Lung (tissue), 12 donors: ENCODE measurements around the gene TMEM98. TPM values are rescaled to one million over a fixed set of nuclear protein-coding genes. Genes with fewer than 3 reads are reported as not detected.
"Not testable (repeated sequence)": the region's sequence is repeated elsewhere in the genome, so short reads cannot be mapped to it uniquely, and the experiment has no call there.

Experiments used
- ATAC-seq: fragments of 200-7000 bp; cut with Tn5 transposase; one replicate; pipeline ENCODE4 v1.9.1; 2020; ENCODE audit warnings: moderate number of reproducible peaks; ENCODE audit not compliant: insufficient read depth, low FRiP score
- DNase-seq, 3 donors: peaks; one replicate each; pipeline ENCODE4 v3.0.0-alpha.2; 2013 to 2017
- H3K27ac ChIP-seq, 2 donors: one replicate each; pipeline ENCODE4 v1.5.1; 2013; ENCODE audit warnings: mild to moderate bottlenecking in 2 of 2, moderate library complexity in 2 of 2, control low read depth in 1 of 2, inconsistent platforms in 1 of 2, low read depth in 1 of 2, low read length in 1 of 2
- H3K27me3 ChIP-seq, 3 donors: one replicate each; pipeline ENCODE4 v1.5.1; 2013; ENCODE audit warnings: low read length in 2 of 3; ENCODE audit not compliant: control insufficient read depth in 3 of 3, insufficient read depth in 3 of 3
- H3K36me3 ChIP-seq, 4 donors: one replicate each; pipeline ENCODE4 v1.5.1; 2013; ENCODE audit warnings: low read length in 4 of 4, mild to moderate bottlenecking in 1 of 4, moderate library complexity in 1 of 4; ENCODE audit not compliant: control insufficient read depth in 4 of 4, insufficient read depth in 4 of 4
- H3K4me1 ChIP-seq, 5 donors: one replicate each; pipeline ENCODE4 v1.5.1; 2013; ENCODE audit warnings: low read length in 5 of 5, mild to moderate bottlenecking in 2 of 5, moderate library complexity in 1 of 5; ENCODE audit not compliant: control insufficient read depth in 5 of 5, insufficient read depth in 5 of 5
- H3K4me3 ChIP-seq: one replicate; pipeline ENCODE4 v1.5.1; 2013; ENCODE audit warnings: mild to moderate bottlenecking, control low read depth, moderate library complexity
- H3K9ac ChIP-seq, 2 donors: one replicate each; pipeline ENCODE4 v1.5.1; 2013; ENCODE audit warnings: low read length in 2 of 2, control low read depth in 1 of 2; ENCODE audit not compliant: insufficient read depth in 1 of 2
- H3K9me3 ChIP-seq, 4 donors: one replicate each; pipeline ENCODE4 v1.5.1; 2013; ENCODE audit warnings: low read length in 3 of 4, mild to moderate bottlenecking in 1 of 4, moderate library complexity in 1 of 4; ENCODE audit not compliant: control insufficient read depth in 4 of 4, insufficient read depth in 3 of 4
- CTCF ChIP-seq: IDR thresholded peaks from 2 replicates; pipeline ENCODE4 v1.5.1; 2012; ENCODE audit warnings: mild to moderate bottlenecking; ENCODE audit errors: control extremely low read depth, extremely low read depth
- WGBS, 2 donors: extraction: QIAGEN DNeasy Blood & Tissue Kit; methylation state at CpG; one replicate each; pipeline ENCODE4 v1.1.7; 2013; 5-methylcytosine and 5-hydroxymethylcytosine counted together
- polyA plus RNA-seq, 2 donors: library from polyadenylated mRNA; stranded (reverse); fragments of 200-250 nt; gene quantifications; one replicate each; pipeline ENCODE4 v1.2.1, GENCODE V29; 2013
- total RNA-seq, 2 donors: library from RNA; depleted of rRNA in 1 of 2; stranded (reverse); fragments of >200 nt in 1 of 2; gene quantifications; one replicate each; pipeline ENCODE4 v1.2.1, GENCODE V29; 2014 to 2021
- donor health status: control.
- donor health status: control.
- donor health status: Bipolar disorder and iron deficiency.
- donor health status: healthy.
- donor health status: DM: yes; HTN: yes; CAD: no.

The TMEM98 gene
- total and polyA plus RNA-seq, 4 donors, result 28.4 to 176 (median 46.3) TPM

DNA sequence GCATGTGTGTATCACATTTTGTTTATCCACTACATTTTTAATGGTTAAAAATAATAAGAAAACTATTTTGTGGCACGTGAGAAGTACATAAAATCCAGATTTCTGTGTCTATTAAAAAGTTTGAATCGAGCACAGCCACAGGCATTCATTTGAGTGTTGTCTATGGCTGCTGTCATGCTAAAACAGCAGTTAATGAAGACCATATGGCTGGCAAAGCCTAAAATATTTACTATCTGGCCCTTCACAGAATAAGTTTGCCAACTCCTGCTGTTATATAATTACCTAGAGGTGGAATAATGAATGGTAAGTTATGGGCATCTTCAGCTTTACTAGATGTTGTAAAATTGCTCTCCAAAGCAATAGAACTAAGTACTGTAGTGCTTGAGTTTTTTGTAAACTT, 30.5 kb downstream of the TMEM98 start:
- Histone ChIP-seq H3K36me3 (no peaks in the 10 kb centered on the region), H3K27ac (no peak overlapping the region), H3K27me3 (peaks cover 0 to 5% (median 0%) of the 10 kb centered on the region in 3 donors), H3K9ac (no peak overlapping the region), H3K9me3 (no peaks in the 10 kb centered on the region), H3K4me3 (no peak overlapping the region), H3K4me1 (peaks cover 0 to 2% (median 0%) of the 10 kb centered on the region in 5 donors)
- 29 to 38% methylated on average over 2 of the region's 2 CpGs for WGBS, 2 donors
- ATAC-seq (no peak), DNase-seq (no peak)
- no peak for TF ChIP-seq CTCF

DNA sequence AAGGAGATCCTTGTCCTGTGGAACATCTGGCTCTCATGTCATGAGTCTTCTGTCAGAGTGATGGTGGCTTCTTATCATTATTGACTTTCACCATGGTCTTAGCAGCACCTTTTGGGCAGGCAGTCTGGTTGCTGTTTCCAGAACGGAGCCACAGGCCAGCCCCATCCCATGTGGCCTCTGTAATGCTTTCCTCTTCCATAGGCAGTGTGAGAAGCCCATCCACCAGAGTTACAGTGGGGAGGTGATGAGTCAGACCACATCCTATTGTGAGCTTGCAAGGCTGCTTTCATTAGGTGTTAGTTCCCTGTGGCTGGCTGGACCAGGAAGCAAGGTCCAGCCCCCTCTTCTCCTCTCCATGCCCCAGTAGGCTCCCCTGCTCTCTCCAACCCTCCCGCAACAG, 32.9 kb downstream of the TMEM98 start:
- Histone ChIP-seq H3K9ac (no peak overlapping the region), H3K27me3 (peaks cover 0 to 5% (median 0%) of the 10 kb centered on the region in 3 donors), H3K4me3 (no peak overlapping the region), H3K36me3 (no peaks in the 10 kb centered on the region), H3K9me3 (no peaks in the 10 kb centered on the region), H3K27ac (no peak overlapping the region), H3K4me1 (no peaks in the 10 kb centered on the region)
- DNase-seq (no peak), ATAC-seq (no peak)
- TF ChIP-seq CTCF, result no peak
- 88 to 92% methylated on average over 2 of the region's 2 CpGs for WGBS, 2 donors

DNA sequence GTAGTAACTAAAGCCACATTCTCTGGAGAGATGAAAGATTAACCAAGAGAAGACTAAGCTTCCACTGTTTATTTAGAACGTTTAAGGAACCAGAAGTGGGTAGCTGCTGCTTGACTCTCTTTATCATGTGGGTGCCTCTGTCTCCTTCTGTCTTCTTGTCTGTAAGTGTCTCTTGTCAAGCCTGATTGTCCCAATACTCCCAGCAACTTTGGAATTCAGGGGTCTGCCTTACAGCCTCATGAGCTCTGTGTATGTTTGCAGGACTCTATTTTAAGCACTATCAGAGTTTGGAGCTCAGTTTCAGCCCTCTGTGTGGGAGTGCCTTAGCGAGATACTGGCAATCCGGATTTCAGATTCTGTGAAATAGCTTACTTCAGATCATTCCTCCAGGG, 34.4 kb downstream of the TMEM98 start:
- H3K4me3 ChIP-seq, result no peak overlapping the region
- no peak for TF ChIP-seq CTCF
- DNase-seq (peak in 1 of 3 donors; percentile 17), ATAC-seq (no peak)
- H3K27me3 ChIP-seq, result peaks cover 0 to 5% (median 0%) of the 10 kb centered on the region in 3 donors
- H3K4me1 ChIP-seq, result no peaks in the 10 kb centered on the region
- H3K9me3 ChIP-seq, result no peaks in the 10 kb centered on the region
- H3K27ac ChIP-seq, result no peak overlapping the region
- H3K36me3 ChIP-seq, result no peaks in the 10 kb centered on the region
- WGBS, 2 donors, result 32 to 48% methylated on average over 3 of the region's 3 CpGs
- no peak overlapping the region for H3K9ac ChIP-seq

GRCh38 chr17:32964541-32964940, 36.6 kb downstream of the TMEM98 start:
- TF ChIP-seq CTCF, result no peak
- DNase-seq (no peak), ATAC-seq (no peak)
- Histone ChIP-seq H3K9ac (no peak overlapping the region), H3K27ac (no peak overlapping the region), H3K27me3 (peaks cover 0 to 5% (median 0%) of the 10 kb centered on the region in 3 donors), H3K9me3 (no peaks in the 10 kb centered on the region), H3K36me3 (no peaks in the 10 kb centered on the region), H3K4me3 (no peak overlapping the region), H3K4me1 (no peaks in the 10 kb centered on the region)
- WGBS, 2 donors, result 83 to 87% methylated on average over 11 of the region's 11 CpGs

DNA sequence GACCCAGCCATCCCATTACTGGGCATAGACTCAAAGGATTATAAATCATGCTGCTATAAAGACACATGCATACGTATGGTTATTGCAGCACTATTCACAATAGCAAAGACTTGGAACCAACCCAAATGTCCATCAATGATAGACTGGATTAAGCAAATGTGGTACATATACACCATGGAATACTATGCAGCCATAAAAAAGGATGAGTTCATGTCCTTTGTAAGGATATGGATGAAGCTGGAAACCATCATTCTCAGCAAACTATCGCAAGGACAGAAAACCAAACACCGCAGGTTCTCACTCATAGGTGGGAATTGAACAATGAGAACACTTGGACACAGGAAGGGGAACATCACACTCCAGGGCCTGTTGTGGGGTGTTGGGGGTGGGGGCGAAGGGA, 41.3 kb downstream of the TMEM98 start:
- not testable (repeated sequence) for H3K4me1 ChIP-seq, ATAC-seq
- WGBS, 2 donors, result 86 to 92% methylated on average over 4 of the region's 4 CpGs

More for the DNA sequence above, 41.3 kb downstream of the TMEM98 start:
- not testable (repeated sequence) for H3K36me3 ChIP-seq, H3K4me3 ChIP-seq, H3K27me3 ChIP-seq, DNase-seq, H3K9ac ChIP-seq, H3K27ac ChIP-seq, H3K9me3 ChIP-seq
